ENCODE measurements around the gene AADACL2. TPM values are rescaled to one million over a fixed set of nuclear protein-coding genes. Genes with fewer than 3 reads are reported as not detected.

AADACL2 gene
- total RNA-seq, 2 donors from 2014 or later, result not detected

- no peak overlapping the region for H3K4me3 ChIP-seq
- intact Hi-C loops (cut with DNase I), result no loop called here
- DNase-seq, result no peak
- H3K9me3 ChIP-seq, result no peaks in the 10 kb centered on the region
- TF ChIP-seq, protein P1, sequence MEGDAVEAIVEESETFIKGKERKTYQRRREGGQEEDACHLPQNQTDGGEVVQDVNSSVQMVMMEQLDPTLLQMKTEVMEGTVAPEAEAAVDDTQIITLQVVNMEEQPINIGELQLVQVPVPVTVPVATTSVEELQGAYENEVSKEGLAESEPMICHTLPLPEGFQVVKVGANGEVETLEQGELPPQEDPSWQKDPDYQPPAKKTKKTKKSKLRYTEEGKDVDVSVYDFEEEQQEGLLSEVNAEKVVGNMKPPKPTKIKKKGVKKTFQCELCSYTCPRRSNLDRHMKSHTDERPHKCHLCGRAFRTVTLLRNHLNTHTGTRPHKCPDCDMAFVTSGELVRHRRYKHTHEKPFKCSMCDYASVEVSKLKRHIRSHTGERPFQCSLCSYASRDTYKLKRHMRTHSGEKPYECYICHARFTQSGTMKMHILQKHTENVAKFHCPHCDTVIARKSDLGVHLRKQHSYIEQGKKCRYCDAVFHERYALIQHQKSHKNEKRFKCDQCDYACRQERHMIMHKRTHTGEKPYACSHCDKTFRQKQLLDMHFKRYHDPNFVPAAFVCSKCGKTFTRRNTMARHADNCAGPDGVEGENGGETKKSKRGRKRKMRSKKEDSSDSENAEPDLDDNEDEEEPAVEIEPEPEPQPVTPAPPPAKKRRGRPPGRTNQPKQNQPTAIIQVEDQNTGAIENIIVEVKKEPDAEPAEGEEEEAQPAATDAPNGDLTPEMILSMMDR (IDR thresholded peaks at IDR 0.05), result no peak
- no peak overlapping the region for H3K27ac ChIP-seq
- no peaks in the 10 kb centered on the region for H3K27me3 ChIP-seq
- H3K9ac ChIP-seq (ENCODE audit: low read depth in 2 of 2, low read length in 2 of 2), result no peak overlapping the region
- H3K36me3 ChIP-seq, result no peaks in the 10 kb centered on the region
- no peaks in the 10 kb centered on the region for H3K4me1 ChIP-seq
Measured at GRCh38 chr3:151697496-151697895, 36.2 kb upstream of the AADACL2 start.

- H3K9me3 ChIP-seq, result no peaks in the 10 kb centered on the region
- H3K36me3 ChIP-seq, result no peaks in the 10 kb centered on the region
- H3K4me1 ChIP-seq, result no peaks in the 10 kb centered on the region
- H3K27ac ChIP-seq, result no peak overlapping the region
- DNase-seq, result no peak
- H3K27me3 ChIP-seq, result no peaks in the 10 kb centered on the region
- H3K9ac ChIP-seq (ENCODE audit: low read depth in 2 of 2, low read length in 2 of 2), result no peak overlapping the region
- H3K4me3 ChIP-seq, result no peak overlapping the region
- intact Hi-C loops (cut with DNase I), result no loop called here
- TF ChIP-seq, protein P1 (IDR thresholded peaks at IDR 0.05), result no peak
Measured at GRCh38 chr3:151707216-151707615, 26.5 kb upstream of the AADACL2 start.

- Histone ChIP-seq H3K27ac (no peak overlapping the region), H3K27me3 (no peaks in the 10 kb centered on the region), H3K4me3 (no peak overlapping the region), H3K9me3 (no peaks in the 10 kb centered on the region), H3K36me3 (no peaks in the 10 kb centered on the region), H3K9ac (ENCODE audit: low read depth in 2 of 2, low read length in 2 of 2) (no peak overlapping the region), H3K4me1 (no peaks in the 10 kb centered on the region)
- no peak for DNase-seq
- TF ChIP-seq, protein P1 (IDR thresholded peaks at IDR 0.05), result no peak
- intact Hi-C loops (cut with DNase I), result no loop called here
Measured at GRCh38 chr3:151708868-151709267, 24.9 kb upstream of the AADACL2 start.

DNA sequence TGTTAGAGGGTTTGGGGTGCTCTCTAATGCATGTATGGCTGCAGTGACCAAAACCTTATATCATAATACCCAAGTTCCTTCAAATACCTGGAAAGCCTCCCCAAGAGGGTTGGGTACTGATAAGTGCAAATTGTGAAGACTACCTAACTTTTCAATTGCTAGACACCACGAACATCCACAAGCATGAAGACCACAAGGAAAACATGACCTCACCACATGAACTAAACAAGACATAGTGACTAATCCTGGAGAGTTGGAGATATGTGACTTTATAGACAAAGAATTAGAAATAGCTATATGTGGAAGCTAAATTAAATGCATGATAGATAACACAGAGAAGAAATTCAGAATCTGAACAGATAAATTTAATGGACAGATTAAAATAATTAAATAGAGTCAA lies 23.9 kb upstream of the AADACL2 start:
- Histone ChIP-seq H3K27ac (no peak overlapping the region), H3K9ac (ENCODE audit: low read depth in 2 of 2, low read length in 2 of 2) (no peak overlapping the region), H3K27me3 (no peaks in the 10 kb centered on the region), H3K36me3 (no peaks in the 10 kb centered on the region), H3K4me1 (no peaks in the 10 kb centered on the region), H3K4me3 (no peak overlapping the region), H3K9me3 (no peaks in the 10 kb centered on the region)
- TF ChIP-seq, protein P1 (IDR thresholded peaks at IDR 0.05), result no peak
- no peak for DNase-seq
- intact Hi-C loops (cut with DNase I), result no loop called here

GRCh38 chr3:151721294-151721693 lies 12.4 kb upstream of the AADACL2 start:
- Histone ChIP-seq H3K4me3 (no peak overlapping the region), H3K9ac (ENCODE audit: low read depth in 2 of 2, low read length in 2 of 2) (no peak overlapping the region), H3K4me1 (no peaks in the 10 kb centered on the region), H3K27me3 (no peaks in the 10 kb centered on the region), H3K9me3 (no peaks in the 10 kb centered on the region), H3K36me3 (no peaks in the 10 kb centered on the region), H3K27ac (no peak overlapping the region)
- TF ChIP-seq, protein P1 (IDR thresholded peaks at IDR 0.05), result no peak
- intact Hi-C loops (cut with DNase I), result no loop called here
- no peak for DNase-seq

DNA sequence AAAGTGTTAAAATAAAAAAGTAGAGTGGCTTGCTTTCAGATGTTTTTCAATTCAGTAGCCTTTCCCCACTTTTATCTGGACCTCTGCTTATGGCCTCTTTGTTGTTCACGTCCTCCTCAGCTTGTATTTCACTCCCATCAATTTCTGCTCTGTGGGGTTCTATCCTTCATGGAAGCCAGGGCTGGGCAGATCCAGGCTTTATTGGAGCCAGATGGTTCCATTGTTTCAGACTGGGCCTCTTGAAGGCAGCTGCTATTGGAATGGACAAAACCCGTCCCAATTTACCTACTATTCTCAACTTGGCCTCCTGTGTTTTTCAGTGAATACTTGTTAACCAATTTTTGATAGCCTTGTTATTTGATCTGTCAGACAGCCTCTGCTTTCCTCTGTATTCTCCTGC lies 10.9 kb upstream of the AADACL2 start:
- TF ChIP-seq, protein P1 (IDR thresholded peaks at IDR 0.05), result no peak
- H3K9ac ChIP-seq (ENCODE audit: low read depth in 2 of 2, low read length in 2 of 2), result no peak overlapping the region
- no peaks in the 10 kb centered on the region for H3K4me1 ChIP-seq
- intact Hi-C loops (cut with DNase I), result no loop called here
- H3K9me3 ChIP-seq, result no peaks in the 10 kb centered on the region
- no peak overlapping the region for H3K4me3 ChIP-seq
- DNase-seq, result no peak
- H3K27ac ChIP-seq, result no peak overlapping the region
- H3K36me3 ChIP-seq, result no peaks in the 10 kb centered on the region
- no peaks in the 10 kb centered on the region for H3K27me3 ChIP-seq
